ENCODE results near the gene TSPEAR.

DNA sequence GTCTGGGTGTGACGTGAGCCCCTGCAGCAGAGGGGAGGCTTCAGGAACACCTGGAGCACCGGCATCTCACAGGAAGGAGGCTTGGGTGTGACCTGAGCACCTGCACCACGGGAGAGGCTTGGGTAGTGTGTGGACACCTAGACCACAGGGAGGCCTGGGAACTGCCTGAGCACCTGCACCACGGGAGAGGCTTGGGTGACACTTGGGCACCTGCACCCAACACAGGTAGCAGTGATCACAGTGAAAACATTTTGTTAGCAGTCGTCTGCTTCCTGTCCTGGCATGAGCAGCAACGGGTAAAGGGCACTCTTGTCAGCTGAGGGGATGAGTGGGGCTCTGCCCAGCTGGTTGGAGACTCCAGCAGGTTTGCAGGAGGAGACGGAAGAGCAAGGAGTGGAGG is 233.7 kb downstream of the TSPEAR start:
- TF ChIP-seq, protein P1, sequence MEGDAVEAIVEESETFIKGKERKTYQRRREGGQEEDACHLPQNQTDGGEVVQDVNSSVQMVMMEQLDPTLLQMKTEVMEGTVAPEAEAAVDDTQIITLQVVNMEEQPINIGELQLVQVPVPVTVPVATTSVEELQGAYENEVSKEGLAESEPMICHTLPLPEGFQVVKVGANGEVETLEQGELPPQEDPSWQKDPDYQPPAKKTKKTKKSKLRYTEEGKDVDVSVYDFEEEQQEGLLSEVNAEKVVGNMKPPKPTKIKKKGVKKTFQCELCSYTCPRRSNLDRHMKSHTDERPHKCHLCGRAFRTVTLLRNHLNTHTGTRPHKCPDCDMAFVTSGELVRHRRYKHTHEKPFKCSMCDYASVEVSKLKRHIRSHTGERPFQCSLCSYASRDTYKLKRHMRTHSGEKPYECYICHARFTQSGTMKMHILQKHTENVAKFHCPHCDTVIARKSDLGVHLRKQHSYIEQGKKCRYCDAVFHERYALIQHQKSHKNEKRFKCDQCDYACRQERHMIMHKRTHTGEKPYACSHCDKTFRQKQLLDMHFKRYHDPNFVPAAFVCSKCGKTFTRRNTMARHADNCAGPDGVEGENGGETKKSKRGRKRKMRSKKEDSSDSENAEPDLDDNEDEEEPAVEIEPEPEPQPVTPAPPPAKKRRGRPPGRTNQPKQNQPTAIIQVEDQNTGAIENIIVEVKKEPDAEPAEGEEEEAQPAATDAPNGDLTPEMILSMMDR (IDR thresholded peaks at IDR 0.05; ENCODE audit: low read length): no peak
- no peak for TF ChIP-seq EZH2 (IDR thresholded peaks at IDR 0.05; ENCODE audit: borderline replicate concordance, low read length)
